ENCODE data around the gene TIMM13.
A peak's percentile ranks its signal among the peaks of the same experiment; 100 is the strongest.
"Not testable (repeated sequence)": the region's sequence is repeated elsewhere in the genome, so short reads cannot be mapped to it uniquely, and the experiment has no call there.

Gene TIMM13

GRCh38 chr19:2427429-2428320 is at the start of gene TIMM13:
TSS of gene TIMM13 (minus strand) at chr19:2427586. CDS start at chr19:2427533, 53 bp downstream.
- DNase-seq (ENCODE audit: low read depth in 2 of 2), result peak; percentile 87

GRCh38 chr19:2476451-2477140 is 49.2 kb upstream of the TIMM13 start:
- no peak for DNase-seq (ENCODE audit: low read depth in 2 of 2)

DNA sequence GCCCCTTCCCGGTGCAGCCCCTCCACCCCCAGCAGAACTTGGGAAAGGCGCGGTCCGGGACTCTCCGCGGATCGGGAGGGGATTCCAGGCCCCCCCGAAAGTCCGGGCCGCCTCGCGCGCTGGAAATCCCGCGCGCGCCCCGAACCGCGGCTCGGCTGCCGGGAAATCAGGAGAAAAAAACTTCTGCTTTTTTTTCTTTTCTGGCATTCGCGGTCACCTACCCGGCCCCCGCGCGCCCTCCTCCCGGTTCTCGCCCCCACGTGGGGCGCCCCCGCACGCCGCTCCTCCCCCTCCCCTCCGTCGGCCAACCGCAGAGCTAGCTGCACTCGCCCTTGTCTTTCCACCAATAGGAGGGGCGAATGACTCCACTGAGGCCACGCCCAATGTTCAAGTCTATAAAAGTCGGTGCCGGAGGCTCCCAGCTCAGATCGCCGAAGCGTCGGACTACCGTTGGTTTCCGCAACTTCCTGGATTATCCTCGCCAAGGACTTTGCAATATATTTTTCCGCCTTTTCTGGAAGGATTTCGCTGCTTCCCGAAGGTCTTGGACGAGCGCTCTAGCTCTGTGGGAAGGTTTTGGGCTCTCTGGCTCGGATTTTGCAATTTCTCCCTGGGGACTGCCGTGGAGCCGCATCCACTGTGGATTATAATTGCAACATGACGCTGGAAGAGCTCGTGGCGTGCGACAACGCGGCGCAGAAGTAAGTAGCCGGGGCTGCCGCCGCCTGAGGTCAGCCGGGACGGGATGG is 48.5 kb upstream of the TIMM13 start, which contains the start of gene GADD45B:
Gene GADD45B (plus strand): TSS at position 426 of the 749 bp plus-strand sequence. CDS start 232 bp downstream, at position 658.
- DNase-seq (ENCODE audit: low read depth in 2 of 2), result peak; percentile 96

DNA sequence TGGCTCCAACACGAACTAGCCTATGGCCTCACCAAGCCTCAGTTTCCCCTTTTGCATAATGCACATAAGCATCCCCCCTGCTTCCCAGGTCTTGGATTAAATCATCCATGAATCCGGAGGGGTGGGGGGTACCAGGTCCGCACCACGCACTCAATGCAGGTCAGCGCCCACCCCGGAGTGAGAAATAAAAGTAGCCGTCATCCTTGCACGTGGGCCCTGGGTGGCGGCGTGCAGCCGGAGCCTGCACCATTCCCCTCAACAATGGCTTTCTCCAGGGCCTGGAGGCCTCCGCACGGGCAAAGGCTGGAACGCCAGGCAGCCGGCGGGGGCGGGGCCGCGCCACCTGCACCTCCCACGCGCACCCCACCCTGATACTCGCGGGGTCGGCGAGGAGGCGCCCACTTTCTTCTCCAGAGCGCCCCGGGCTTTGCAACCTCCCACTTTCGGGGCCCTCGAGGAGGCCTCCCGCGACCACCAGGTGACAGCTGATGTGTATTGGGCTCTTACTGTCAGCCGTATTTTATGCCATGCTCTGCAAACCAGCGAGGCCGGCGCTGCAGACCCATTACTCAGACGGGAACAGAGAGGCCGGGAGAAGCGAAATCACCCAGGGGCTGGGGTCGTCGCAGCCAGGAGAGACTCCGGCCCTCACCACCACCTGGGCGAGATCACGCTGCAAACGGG is 47.8 kb upstream of the TIMM13 start:
- no peak for DNase-seq (ENCODE audit: low read depth in 2 of 2)

DNA sequence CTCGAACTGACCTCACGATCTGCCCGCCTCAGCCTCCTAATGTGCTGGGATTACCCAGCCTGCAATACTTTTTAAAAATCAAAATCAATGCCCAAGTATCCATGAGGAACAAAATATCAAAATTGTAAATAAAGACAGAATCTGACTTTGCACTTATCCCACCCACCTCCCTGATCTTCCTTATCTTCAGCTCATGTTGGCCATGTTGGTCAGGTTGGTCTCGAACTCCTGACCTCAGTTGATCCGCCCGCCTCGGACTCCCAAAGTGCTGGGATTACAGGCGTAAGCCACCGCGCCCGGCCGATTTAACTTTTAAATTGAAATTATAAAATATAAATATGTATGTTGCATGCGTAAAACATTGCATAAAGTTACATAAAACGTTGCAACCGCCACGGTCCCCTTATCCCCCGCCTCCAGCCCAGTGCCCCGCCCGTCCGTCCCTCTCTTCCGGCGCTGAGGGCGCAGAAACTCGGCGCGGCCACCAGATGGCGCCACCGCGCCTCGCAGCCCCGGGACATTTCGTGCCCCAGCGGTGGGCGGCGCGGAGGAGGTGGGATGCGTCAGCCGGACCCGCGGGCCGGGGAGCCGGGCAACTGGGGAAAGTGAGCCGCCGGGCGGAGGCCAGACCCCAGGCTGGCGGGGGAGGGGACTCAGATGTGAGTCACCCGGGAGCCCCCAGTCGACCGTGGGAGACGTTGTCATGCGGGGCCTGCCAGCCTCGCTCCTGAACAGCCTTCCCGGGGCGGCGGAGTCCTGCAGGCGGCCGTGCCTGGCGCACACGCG is 47.0 kb upstream of the TIMM13 start:
- DNase-seq (ENCODE audit: low read depth in 2 of 2), result peak; percentile 72 to 80

- not testable (repeated sequence) for DNase-seq (ENCODE audit: low read depth in 2 of 2)
Observed at GRCh38 chr19:2469915-2470200, 42.5 kb upstream of the TIMM13 start.

DNA sequence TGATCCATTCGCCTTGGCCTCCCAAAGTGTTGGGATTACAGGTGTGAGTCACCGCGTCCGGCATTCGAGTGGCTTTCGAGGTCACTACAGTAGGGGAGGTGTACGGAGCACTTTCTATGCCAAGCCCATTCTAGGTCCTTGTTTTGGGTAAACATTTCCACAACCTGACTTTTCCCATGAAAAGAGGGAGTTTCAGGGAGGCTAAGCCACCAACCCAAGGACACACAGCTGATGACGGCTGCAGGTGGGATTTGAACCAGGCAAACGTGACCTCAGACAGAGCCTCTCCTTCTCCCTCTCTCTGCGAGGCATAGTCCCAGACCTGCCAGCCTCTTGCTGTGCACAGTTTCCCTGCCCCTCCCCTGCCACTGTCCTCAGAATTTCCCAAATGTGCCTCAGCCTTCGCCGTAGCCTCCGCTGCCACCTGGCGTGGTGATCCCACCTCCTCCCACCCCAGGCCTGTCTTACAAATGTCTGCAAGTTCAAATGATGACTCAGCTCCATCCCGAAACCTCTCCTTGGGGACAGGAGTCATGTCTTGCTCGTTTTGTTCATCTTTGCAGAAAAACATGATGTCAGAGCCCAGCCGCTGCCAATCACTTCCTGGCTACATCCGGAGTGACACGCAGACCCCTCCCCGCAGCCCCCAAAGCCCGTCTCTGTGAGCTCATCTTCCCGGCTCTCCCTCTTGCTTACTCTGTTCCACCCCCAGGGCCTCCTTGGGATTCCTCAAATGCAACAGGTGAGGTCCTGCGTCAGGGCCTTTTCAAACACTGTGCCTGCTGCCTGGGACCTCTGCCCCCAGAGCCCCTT is 41.9 kb upstream of the TIMM13 start:
- DNase-seq (ENCODE audit: low read depth in 2 of 2), result no peak

- no peak for DNase-seq (ENCODE audit: low read depth in 2 of 2)
Observed at GRCh38 chr19:2468596-2468995, 41.2 kb upstream of the TIMM13 start.

GRCh38 chr19:2464389-2464788 is 37.0 kb upstream of the TIMM13 start:
- no peak for DNase-seq (ENCODE audit: low read depth in 2 of 2)

- DNase-seq (ENCODE audit: low read depth in 2 of 2), result not testable (repeated sequence)
Observed at GRCh38 chr19:2463694-2464093, 36.3 kb upstream of the TIMM13 start.

DNA sequence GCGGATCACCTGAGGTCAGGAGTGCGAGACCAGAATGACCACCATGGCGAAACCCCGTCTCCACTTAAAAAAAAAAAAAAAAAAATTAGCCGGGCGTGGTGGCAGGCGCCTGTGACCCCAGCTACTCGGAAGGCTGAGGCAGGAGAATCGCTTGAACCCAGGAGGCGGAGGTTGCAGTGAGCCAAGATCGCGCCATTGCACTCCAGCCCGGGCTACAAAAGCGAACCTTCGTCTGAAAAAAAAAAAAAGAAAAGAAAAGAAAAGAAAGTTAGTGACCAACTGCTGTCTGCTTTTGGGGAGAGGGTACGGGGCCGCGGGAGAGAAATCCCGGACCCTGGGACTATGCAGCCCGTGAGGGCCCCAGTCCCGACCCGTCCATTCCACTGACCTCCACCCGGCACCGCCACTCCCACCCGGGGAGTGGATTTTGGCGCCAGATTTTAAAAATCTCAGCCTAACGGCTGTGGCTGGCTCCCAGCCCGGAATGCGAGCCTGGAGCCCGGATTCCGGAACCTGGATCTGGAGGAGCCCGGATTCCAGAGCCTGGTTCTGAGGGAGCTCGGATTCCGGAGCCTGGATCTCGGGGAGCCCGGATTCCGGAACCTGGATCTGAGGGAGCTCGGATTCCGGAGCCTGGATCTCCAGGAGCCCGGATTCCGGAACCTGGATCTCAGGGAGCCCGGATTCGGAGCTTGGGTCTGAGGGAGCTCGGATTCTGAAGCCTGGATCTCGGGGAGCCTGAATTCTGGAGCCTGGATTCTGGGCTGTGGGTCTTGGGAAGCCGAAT is 35.4 kb upstream of the TIMM13 start:
- peak; percentile 97 to 98 for DNase-seq (ENCODE audit: low read depth in 2 of 2)

- DNase-seq (ENCODE audit: low read depth in 2 of 2), result no peak
Observed at GRCh38 chr19:2461751-2462634, 34.6 kb upstream of the TIMM13 start.

DNA sequence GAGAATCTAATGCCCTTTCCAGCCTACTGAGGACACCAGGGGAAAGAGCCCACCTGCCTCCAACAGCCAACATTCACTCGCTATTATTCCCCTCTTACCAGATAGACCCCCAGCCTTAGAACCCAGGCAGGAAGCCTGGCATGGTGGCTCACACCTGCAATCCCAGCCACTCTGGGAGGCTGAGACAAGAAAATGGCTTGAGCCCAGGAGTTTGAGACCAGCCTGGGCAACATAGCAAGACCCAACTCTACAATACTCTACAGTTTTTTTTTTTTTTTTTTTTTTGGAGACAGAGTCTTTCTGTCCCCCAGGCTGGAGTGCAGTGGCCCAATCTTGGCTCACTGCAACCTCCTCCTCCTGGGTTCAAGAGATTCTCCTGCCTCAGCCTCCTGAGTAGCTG is 32.9 kb upstream of the TIMM13 start:
- DNase-seq (ENCODE audit: low read depth in 2 of 2), result no peak

DNA sequence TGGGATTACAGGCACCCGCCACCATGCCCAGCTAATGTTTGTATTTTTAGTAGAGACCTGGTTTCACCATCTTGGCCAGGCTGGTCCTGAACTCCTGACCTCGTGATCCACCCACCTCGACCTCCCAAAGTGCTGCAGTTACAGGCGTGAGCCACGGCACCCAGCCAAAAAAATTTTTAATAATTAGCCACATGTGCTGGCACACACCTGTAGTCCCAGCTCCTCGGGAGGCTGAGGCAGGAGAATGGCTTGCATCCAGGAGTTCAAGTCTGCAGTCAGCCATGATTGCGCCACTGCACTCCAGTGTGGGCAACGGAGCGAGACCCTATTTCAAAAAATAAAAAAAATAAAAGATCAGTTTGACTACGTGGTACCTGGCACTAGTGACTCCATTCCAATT is 31.4 kb upstream of the TIMM13 start:
- not testable (repeated sequence) for DNase-seq (ENCODE audit: low read depth in 2 of 2)

- no peak for DNase-seq (ENCODE audit: low read depth in 2 of 2)
Observed at GRCh38 chr19:2458054-2458453, 30.7 kb upstream of the TIMM13 start.

DNA sequence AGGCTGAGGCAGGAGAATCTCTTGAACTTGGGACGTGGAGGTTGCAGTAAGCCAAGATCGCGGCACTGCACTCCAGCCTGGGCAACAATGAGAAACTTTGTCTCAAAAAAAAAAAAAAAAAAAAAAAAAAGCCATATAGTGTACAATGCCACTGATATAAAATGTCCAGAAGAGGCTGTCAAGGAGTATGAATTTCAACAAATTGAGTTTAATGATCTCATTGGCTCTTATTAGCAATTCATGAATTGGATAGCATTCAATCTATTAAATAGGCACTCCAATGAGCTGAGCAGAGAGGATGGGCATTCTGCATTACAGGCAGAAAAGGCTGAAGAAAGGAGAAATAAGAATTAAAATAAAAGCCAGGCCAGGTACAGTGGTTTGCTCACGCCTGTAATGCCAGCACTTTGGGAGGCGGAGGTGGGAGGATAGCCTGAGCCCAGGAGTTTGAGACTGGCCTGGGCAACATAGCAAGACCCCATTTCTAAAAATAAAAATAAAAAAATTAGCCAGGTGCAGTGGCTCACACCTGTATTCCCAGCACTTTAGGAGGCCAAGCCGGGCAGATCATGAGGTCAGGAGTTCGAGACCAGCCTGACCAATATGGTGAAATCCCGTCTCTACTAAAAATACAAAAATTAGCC is 30.1 kb upstream of the TIMM13 start:
- no peak for DNase-seq (ENCODE audit: low read depth in 2 of 2)

GRCh38 chr19:2455851-2456570 is 28.6 kb upstream of the TIMM13 start:
- DNase-seq (ENCODE audit: low read depth in 2 of 2), result no peak

Measured in fibroblast of skin of left biceps (primary cell).